K562 (cell line): ENCODE measurements around the gene FHIP1B. TPM values are rescaled to one million over a fixed set of nuclear protein-coding genes. Genes with fewer than 3 reads are reported as not detected.

ENCODE experiments used
- BACH1 ChIP-seq: fragments of 200-800 bp; sonication (Bioruptor generic); IDR thresholded peaks from 2 replicates; pipeline ENCODE4 v1.6.1; 2016; ENCODE audit warnings: missing genetic modification characterization, missing compliant biosample characterization
- BCOR ChIP-seq: fragments of 450-650 bp; IDR thresholded peaks from 2 replicates; pipeline ENCODE4 v1.6.1; 2016
- BRF1 ChIP-seq: IDR thresholded peaks from 3 replicates; pipeline ENCODE4 v1.6.1; 2011; ENCODE audit warnings: borderline replicate concordance, mild to moderate bottlenecking; ENCODE audit not compliant: insufficient read length; ENCODE audit errors: extremely low read depth
- CEBPB ChIP-seq: fragments of 450-650 bp; IDR thresholded peaks from 2 replicates; pipeline ENCODE4 v1.6.1; 2016; ENCODE audit warnings: missing genetic modification characterization, missing compliant biosample characterization
- COPS2 ChIP-seq: fragments of 450-650 bp; conservative IDR thresholded peaks from 2 replicates; pipeline ENCODE4 v1.6.1; 2016; ENCODE audit warnings: mild to moderate bottlenecking, moderate library complexity
- EHMT2 ChIP-seq: fragments of 450-650 bp; IDR thresholded peaks from 2 replicates; pipeline ENCODE4 v1.6.1; 2018; ENCODE audit warnings: antibody characterized with exemption
- ELF4 ChIP-seq: fragments of 450-650 bp; formaldehyde crosslinking; IDR thresholded peaks from 2 replicates; pipeline ENCODE4 v1.4.0; 2022; ENCODE audit warnings: missing genetic modification characterization
- EP400 ChIP-seq: fragments of 450-650 bp; IDR thresholded peaks from 2 replicates; pipeline ENCODE4 v1.6.1; 2017; ENCODE audit warnings: antibody characterized with exemption, mild to moderate bottlenecking, moderate library complexity
- HDGF ChIP-seq: fragments of 450-650 bp; IDR thresholded peaks from 2 replicates; pipeline ENCODE4 v1.6.1; 2016
- MAZ ChIP-seq, 2 experiments: fragments of 450-650 bp in 1 of 2; sonication (generic) in 1 of 2; formaldehyde crosslinking; IDR thresholded peaks in 1 of 2; conservative IDR thresholded peaks in 1 of 2; 2 replicates each; pipeline versions ENCODE4 v1.4.0 to v1.5.0; 2020; ENCODE audit warnings: mild to moderate bottlenecking in 1 of 2, missing genetic modification reagents in 1 of 2
- MED1 ChIP-seq: sonication (generic); formaldehyde crosslinking; IDR thresholded peaks from 2 replicates; pipeline ENCODE4 v1.8.1; 2023; ENCODE audit warnings: missing genetic modification reagents, borderline replicate concordance
- MYC ChIP-seq, 2 experiments: fragments of 250-450 bp in 1 of 2; sonication (Bioruptor Pico) in 1 of 2; IDR thresholded peaks; 2 replicates each; pipeline versions ENCODE4 v1.5.1 to v1.6.1; 2012 to 2021; ENCODE audit warnings: low read depth in 2 of 2, borderline replicate concordance in 1 of 2, improper control_type of control experiment in 1 of 2, low read length in 1 of 2, mild to moderate bottlenecking in 1 of 2, moderate library complexity in 1 of 2
- NCOA6 ChIP-seq: fragments of 450-650 bp; IDR thresholded peaks from 2 replicates; pipeline ENCODE4 v1.6.1; 2017; ENCODE audit warnings: mild to moderate bottlenecking
- SMARCA4 ChIP-seq: fragments of 450-650 bp; IDR thresholded peaks from 2 replicates; pipeline ENCODE4 v1.6.1; 2016
- TRIM24 ChIP-seq, 2 experiments: fragments of 450-650 bp; IDR thresholded peaks; 2 replicates each; pipeline ENCODE4 v1.6.1; 2016
- ZNF263 ChIP-seq: sonication (generic); formaldehyde crosslinking; IDR thresholded peaks from 2 replicates; pipeline ENCODE4 v1.8.0; 2022; ENCODE audit warnings: mild to moderate bottlenecking, missing genetic modification reagents, borderline replicate concordance
- ZNF764 ChIP-seq: fragments of 250-450 bp; sonication (Bioruptor Pico); IDR thresholded peaks from 2 replicates; pipeline ENCODE4 v1.4.0; 2020; ENCODE audit warnings: low read depth, mild to moderate bottlenecking, moderate library complexity
- polyA plus RNA-seq, 8 experiments: library from polyadenylated mRNA; depleted of rRNA in 4 of 8; stranded (reverse) in 5 of 8; unstranded in 3 of 8; fragments of >200 nt; fragmentation: Nextera tagmentation in 2 of 8; fragmentation: Illumina TruSeq in 1 of 8; extraction: Ambion mirVana in 2 of 8; extraction: Trizol in 1 of 8; gene quantifications; 2 replicates each; pipeline versions ENCODE4 v1.2.1 to v1.2.3, GENCODE V29; 2011 to 2014; ENCODE audit warnings: inconsistent platforms in 1 of 8, missing spikeins in 1 of 8
- total RNA-seq, 7 experiments: library from RNA; depleted of rRNA in 6 of 7; stranded (reverse); fragments of >200 nt in 6 of 7; fragmentation: Illumina TruSeq in 2 of 7; extraction: Trizol in 2 of 7; gene quantifications; 2 replicates each; pipeline versions ENCODE4 v1.2.1 to v1.2.3, GENCODE V29; 2011 to 2021; ENCODE audit warnings: low replicate concordance in 1 of 7
- TF ChIP-seq, protein P1 (sequence below): fragments of 250-450 bp; sonication (Bioruptor Pico); IDR thresholded peaks from 2 replicates; pipeline ENCODE4 v1.5.1; 2021; ENCODE audit warnings: mild to moderate bottlenecking
- TF ChIP-seq, protein P2 (sequence below): fragments of 200-800 bp; sonication (Bioruptor generic); IDR thresholded peaks from 2 replicates; pipeline ENCODE4 v1.6.1; 2016; ENCODE audit warnings: missing genetic modification characterization, missing compliant biosample characterization
- TF ChIP-seq, protein P3 (sequence below), 2 experiments: IDR thresholded peaks; 2 replicates each; pipeline ENCODE4 v1.6.1; 2011; ENCODE audit warnings: borderline replicate concordance in 1 of 2, control low read depth in 1 of 2, low read depth in 1 of 2, low read length in 1 of 2, mild to moderate bottlenecking in 1 of 2, mixed read lengths in 1 of 2, moderate library complexity in 1 of 2; ENCODE audit not compliant: insufficient read depth in 1 of 2, insufficient read length in 1 of 2, poor library complexity in 1 of 2, severe bottlenecking in 1 of 2; ENCODE audit errors: extremely low read depth in 1 of 2

The FHIP1B gene
- total and polyA plus RNA-seq, 9 of the 15 experiments (the other 6 are each of a cell fraction or from before 2014, with no cell fraction given): 0.94 to 24.7 (median 15.6) TPM

DNA sequence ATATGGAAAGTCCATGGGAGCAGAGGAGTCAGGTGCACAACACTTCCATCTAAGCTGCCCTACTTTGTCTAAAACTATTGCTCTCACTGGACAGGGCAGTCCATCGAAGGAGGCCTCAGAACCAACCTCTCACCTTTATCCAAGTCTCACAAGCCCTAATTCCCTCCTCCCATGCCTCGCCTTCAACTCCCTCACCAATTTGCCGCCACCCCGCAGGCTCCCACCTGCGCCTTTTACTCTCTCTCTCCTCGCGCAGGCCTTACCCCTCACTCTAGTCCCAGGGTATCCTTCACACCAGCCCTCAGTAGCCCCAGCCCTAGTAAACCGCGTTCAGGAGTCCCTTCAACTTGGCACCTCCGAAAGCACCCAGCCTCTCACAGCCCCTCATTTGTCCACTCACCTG, 451 bp downstream of the FHIP1B start (continued):
- TF ChIP-seq MAZ (CRISPR knock-in tag; conservative IDR thresholded peaks at IDR 0.05 in 1 of 2, IDR thresholded peaks at IDR 0.05 in 1 of 2) (no peak), MED1 (CRISPR knock-in tag) (no peak), SMARCA4 (peak; percentile 43; the same call in 1 of the 2 replicates), EHMT2 (peak; percentile 52; the same call in 1 of the 2 replicates), BCOR (0 out of 2 replicates have a peak, but pooled peaks have one; percentile 21), ZNF263 (no peak), NCOA6 (no peak), CEBPB (no peak), TRIM24 (IDR thresholded peaks at IDR 0.05) (0 out of 4 replicates have a peak, but pooled peaks of 1 of the 2 experiments have one; percentile 18), ELF4 (CRISPR knock-in tag) (peak; percentile 81; the same call in 1 of the 2 replicates), EP400 (0 out of 2 replicates have a peak, but pooled peaks have one; percentile 40), HDGF (0 out of 2 replicates have a peak, but pooled peaks have one; percentile 19), MYC (IDR thresholded peaks at IDR 0.05; ENCODE audit: low read depth, low read length) (no peak), MYC (CRISPR knock-in tag; IDR thresholded peaks at IDR 0.05; ENCODE audit: borderline replicate concordance, low read depth) (0 out of 2 replicates have a peak, but pooled peaks have one; percentile 56), ZNF764 (CRISPR knock-in tag) (no peak), BRF1 (no peak), BACH1 (tag) (no peak), COPS2 (no peak)
- TF ChIP-seq, protein P1, sequence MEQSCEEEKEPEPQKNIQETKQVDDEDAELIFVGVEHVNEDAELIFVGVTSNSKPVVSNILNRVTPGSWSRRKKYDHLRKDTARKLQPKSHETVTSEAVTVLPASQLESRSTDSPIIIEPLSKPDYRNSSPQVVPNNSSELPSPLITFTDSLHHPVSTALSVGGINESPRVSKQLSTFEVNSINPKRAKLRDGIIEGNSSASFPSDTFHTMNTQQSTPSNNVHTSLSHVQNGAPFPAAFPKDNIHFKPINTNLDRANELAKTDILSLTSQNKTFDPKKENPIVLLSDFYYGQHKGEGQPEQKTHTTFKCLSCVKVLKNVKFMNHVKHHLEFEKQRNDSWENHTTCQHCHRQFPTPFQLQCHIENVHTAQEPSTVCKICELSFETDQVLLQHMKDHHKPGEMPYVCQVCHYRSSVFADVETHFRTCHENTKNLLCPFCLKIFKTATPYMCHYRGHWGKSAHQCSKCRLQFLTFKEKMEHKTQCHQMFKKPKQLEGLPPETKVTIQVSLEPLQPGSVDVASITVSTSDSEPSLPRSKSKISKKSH: no peak
- TF ChIP-seq, protein P2, sequence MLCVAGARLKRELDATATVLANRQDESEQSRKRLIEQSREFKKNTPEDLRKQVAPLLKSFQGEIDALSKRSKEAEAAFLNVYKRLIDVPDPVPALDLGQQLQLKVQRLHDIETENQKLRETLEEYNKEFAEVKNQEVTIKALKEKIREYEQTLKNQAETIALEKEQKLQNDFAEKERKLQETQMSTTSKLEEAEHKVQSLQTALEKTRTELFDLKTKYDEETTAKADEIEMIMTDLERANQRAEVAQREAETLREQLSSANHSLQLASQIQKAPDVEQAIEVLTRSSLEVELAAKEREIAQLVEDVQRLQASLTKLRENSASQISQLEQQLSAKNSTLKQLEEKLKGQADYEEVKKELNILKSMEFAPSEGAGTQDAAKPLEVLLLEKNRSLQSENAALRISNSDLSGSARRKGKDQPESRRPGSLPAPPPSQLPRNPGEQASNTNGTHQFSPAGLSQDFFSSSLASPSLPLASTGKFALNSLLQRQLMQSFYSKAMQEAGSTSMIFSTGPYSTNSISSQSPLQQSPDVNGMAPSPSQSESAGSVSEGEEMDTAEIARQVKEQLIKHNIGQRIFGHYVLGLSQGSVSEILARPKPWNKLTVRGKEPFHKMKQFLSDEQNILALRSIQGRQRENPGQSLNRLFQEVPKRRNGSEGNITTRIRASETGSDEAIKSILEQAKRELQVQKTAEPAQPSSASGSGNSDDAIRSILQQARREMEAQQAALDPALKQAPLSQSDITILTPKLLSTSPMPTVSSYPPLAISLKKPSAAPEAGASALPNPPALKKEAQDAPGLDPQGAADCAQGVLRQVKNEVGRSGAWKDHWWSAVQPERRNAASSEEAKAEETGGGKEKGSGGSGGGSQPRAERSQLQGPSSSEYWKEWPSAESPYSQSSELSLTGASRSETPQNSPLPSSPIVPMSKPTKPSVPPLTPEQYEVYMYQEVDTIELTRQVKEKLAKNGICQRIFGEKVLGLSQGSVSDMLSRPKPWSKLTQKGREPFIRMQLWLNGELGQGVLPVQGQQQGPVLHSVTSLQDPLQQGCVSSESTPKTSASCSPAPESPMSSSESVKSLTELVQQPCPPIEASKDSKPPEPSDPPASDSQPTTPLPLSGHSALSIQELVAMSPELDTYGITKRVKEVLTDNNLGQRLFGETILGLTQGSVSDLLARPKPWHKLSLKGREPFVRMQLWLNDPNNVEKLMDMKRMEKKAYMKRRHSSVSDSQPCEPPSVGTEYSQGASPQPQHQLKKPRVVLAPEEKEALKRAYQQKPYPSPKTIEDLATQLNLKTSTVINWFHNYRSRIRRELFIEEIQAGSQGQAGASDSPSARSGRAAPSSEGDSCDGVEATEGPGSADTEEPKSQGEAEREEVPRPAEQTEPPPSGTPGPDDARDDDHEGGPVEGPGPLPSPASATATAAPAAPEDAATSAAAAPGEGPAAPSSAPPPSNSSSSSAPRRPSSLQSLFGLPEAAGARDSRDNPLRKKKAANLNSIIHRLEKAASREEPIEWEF (CRISPR knock-in tag): no peak
- TF ChIP-seq, protein P3, sequence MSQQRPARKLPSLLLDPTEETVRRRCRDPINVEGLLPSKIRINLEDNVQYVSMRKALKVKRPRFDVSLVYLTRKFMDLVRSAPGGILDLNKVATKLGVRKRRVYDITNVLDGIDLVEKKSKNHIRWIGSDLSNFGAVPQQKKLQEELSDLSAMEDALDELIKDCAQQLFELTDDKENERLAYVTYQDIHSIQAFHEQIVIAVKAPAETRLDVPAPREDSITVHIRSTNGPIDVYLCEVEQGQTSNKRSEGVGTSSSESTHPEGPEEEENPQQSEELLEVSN (IDR thresholded peaks at IDR 0.05; ENCODE audit: borderline replicate concordance in 1 of 2, extremely low read depth in 1 of 2, insufficient read depth in 1 of 2, insufficient read length in 1 of 2, low read depth in 1 of 2, low read length in 1 of 2, poor library complexity in 1 of 2, severe bottlenecking in 1 of 2): peak in 1 of 2 experiments; percentile 86
